DOHH2 (cell line): ENCODE data around the gene ACTMAP.

ENCODE experiments used
- H3F3A ChIP-seq: fragments of 200-600 bp; sonication (generic), shearing (Covaris generic); 2 replicates; pipeline ENCODE4 v1.6.0; 2016; ENCODE audit warnings: antibody characterized with exemption, mild to moderate bottlenecking; ENCODE audit not compliant: control insufficient read depth, insufficient read depth
- H3K27ac ChIP-seq: fragments of 200-600 bp; sonication (generic); 2 replicates; pipeline ENCODE4 v1.5.1; 2014; ENCODE audit warnings: low read depth, mild to moderate bottlenecking, low read length, moderate library complexity
- H3K27me3 ChIP-seq: fragments of 200-600 bp; sonication (generic); 2 replicates; pipeline ENCODE4 v1.6.1; 2014; ENCODE audit warnings: mild to moderate bottlenecking, low read length, mixed read lengths; ENCODE audit not compliant: control insufficient read depth
- H3K36me3 ChIP-seq: fragments of 200-600 bp; sonication (generic); 2 replicates; pipeline ENCODE4 v1.6.1; 2014; ENCODE audit warnings: mild to moderate bottlenecking, low read length, moderate library complexity, mixed read lengths; ENCODE audit not compliant: control insufficient read depth
- H3K4me1 ChIP-seq: fragments of 200-600 bp; sonication (generic); 2 replicates; pipeline ENCODE4 v1.6.1; 2014; ENCODE audit warnings: mild to moderate bottlenecking, low read length, mixed read lengths; ENCODE audit not compliant: control insufficient read depth
- H3K4me2 ChIP-seq: fragments of 200-600 bp; sonication (generic); 2 replicates; pipeline ENCODE4 v1.6.0; 2014; ENCODE audit warnings: mild to moderate bottlenecking, low read length, moderate library complexity
- H3K4me3 ChIP-seq: fragments of 200-600 bp; sonication (generic); 2 replicates; pipeline ENCODE4 v1.5.1; 2014; ENCODE audit warnings: mild to moderate bottlenecking, low read length, mixed read lengths
- H3K79me2 ChIP-seq: fragments of 200-600 bp; sonication (generic); 2 replicates; pipeline ENCODE4 v1.6.1; 2014; ENCODE audit warnings: mild to moderate bottlenecking, low read length, mixed read lengths; ENCODE audit not compliant: control insufficient read depth
- H3K9me2 ChIP-seq: fragments of 200-600 bp; sonication (generic); replicated peaks from 2 replicates; pipeline ENCODE4 v1.6.1; 2014; ENCODE audit warnings: mild to moderate bottlenecking, low read length, mixed read lengths; ENCODE audit not compliant: control insufficient read depth
- H3K9me3 ChIP-seq: fragments of 200-600 bp; sonication (generic); 2 replicates; pipeline ENCODE4 v1.6.1; 2014; ENCODE audit warnings: antibody characterized with exemption, low read length, mixed read lengths; ENCODE audit not compliant: control insufficient read depth, insufficient read depth
- H4K20me1 ChIP-seq: fragments of 200-600 bp; sonication (generic); 2 replicates; pipeline ENCODE4 v1.6.0; 2014; ENCODE audit warnings: low read depth, mild to moderate bottlenecking, antibody characterized with exemption, low read length, moderate library complexity; ENCODE audit not compliant: control insufficient read depth, insufficient read depth
- EZH2phosphoT487 ChIP-seq: fragments of 200-600 bp; sonication (generic); IDR thresholded peaks from 2 replicates; pipeline ENCODE4 v1.6.1; 2017; ENCODE audit warnings: borderline replicate concordance, mild to moderate bottlenecking, antibody characterized with exemption, low read length, moderate library complexity, mixed read lengths
- TF ChIP-seq, protein P1 (sequence below): fragments of 200-600 bp; sonication (generic); IDR thresholded peaks from one replicate; pipeline ENCODE4 v1.5.1; 2014; ENCODE audit warnings: antibody characterized with exemption, mild to moderate bottlenecking, low read depth, low read length; ENCODE audit not compliant: poor library complexity, severe bottlenecking

The ACTMAP gene

DNA sequence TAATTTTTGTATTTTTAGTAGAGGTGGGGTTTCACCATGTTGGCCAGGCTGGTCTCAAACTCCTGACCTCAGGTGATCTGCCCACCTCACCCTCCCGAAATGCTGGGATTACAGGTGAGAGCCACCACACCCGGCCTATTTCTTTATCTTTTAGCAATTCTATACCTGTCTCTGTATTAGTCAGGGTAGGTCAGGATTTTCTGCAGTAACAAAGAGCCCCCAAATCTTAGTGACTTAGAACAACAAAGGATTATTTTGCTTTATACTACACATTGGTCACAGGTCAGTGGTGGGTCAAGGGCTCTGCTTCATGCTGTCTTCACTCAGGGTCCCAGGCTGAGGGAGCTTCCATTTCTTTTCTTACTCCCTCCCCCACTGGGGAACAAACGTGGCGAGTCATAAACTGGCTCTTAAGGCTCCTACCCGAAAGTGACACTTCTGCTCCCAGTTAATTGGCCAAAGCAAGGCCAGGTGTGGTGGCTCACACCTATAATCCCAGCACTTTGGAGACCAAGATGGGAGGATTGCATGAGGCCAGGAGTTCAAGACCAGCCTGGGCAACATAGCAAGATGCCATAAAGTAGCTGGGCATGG is 26.5 kb downstream of the ACTMAP start:
- Histone ChIP-seq H4K20me1 (no peaks in the 10 kb centered on the region), H3K4me3 (no peak overlapping the region), H3F3A (no peaks in the 10 kb centered on the region; the same call in 1 of the 2 replicates), H3K27me3 (no peaks in the 10 kb centered on the region), H3K9me3 (no peaks in the 10 kb centered on the region), H3K27ac (no peak overlapping the region), H3K9me2 (no peaks in the 10 kb centered on the region), H3K36me3 (no peaks in the 10 kb centered on the region), H3K4me2 (no peak overlapping the region), H3K79me2 (peaks cover 4% of the 10 kb centered on the region), H3K4me1 (peaks cover 11% of the 10 kb centered on the region)
- TF ChIP-seq, protein P1, sequence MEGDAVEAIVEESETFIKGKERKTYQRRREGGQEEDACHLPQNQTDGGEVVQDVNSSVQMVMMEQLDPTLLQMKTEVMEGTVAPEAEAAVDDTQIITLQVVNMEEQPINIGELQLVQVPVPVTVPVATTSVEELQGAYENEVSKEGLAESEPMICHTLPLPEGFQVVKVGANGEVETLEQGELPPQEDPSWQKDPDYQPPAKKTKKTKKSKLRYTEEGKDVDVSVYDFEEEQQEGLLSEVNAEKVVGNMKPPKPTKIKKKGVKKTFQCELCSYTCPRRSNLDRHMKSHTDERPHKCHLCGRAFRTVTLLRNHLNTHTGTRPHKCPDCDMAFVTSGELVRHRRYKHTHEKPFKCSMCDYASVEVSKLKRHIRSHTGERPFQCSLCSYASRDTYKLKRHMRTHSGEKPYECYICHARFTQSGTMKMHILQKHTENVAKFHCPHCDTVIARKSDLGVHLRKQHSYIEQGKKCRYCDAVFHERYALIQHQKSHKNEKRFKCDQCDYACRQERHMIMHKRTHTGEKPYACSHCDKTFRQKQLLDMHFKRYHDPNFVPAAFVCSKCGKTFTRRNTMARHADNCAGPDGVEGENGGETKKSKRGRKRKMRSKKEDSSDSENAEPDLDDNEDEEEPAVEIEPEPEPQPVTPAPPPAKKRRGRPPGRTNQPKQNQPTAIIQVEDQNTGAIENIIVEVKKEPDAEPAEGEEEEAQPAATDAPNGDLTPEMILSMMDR: no peak
- TF ChIP-seq EZH2phosphoT487: no peak

DNA sequence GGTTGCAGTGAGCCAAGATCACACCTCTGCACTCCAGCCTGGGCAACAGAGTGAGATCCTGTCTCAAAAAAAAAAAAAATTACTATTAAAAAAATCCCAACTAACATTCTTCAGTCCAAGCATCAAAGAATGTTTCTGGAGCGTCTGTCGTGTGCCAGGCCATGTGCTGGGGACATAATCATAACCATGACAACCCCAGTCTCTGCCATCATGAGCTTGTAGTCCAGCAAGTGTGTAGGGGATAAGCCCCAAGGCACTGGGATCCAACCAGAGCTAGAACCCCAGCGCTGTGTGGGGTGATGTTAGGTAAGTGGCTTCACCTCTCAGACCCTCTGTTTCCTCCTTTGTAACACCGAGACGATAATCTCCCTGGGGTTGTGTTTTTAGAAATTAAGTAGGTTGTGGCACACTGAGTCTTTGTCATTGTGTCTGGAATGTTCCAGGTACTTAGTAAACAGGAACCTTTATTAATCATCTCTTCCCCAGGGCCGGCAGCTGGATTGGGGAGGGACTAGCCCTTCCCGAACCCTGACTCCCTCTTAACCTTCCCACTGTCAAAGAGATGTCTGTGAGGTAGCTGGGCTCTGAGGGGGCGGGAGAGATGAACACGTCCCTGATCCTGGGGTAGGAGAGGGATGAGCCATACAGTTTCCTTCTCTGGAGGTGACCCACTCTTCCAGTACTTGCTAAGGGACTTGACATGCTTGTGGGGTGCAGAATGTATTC is 28.2 kb downstream of the ACTMAP start:
- Histone ChIP-seq H3K4me2 (no peak overlapping the region), H3K27me3 (no peaks in the 10 kb centered on the region), H3K79me2 (peaks cover 21% of the 10 kb centered on the region), H3K9me3 (no peaks in the 10 kb centered on the region), H3K9me2 (no peaks in the 10 kb centered on the region), H3K4me3 (no peak overlapping the region), H3K36me3 (no peaks in the 10 kb centered on the region), H3F3A (no peaks in the 10 kb centered on the region; the same call in 1 of the 2 replicates), H4K20me1 (no peaks in the 10 kb centered on the region), H3K4me1 (peaks cover 26% of the 10 kb centered on the region), H3K27ac (no peak overlapping the region)
- TF ChIP-seq EZH2phosphoT487: no peak
- TF ChIP-seq, protein P1: no peak

DNA sequence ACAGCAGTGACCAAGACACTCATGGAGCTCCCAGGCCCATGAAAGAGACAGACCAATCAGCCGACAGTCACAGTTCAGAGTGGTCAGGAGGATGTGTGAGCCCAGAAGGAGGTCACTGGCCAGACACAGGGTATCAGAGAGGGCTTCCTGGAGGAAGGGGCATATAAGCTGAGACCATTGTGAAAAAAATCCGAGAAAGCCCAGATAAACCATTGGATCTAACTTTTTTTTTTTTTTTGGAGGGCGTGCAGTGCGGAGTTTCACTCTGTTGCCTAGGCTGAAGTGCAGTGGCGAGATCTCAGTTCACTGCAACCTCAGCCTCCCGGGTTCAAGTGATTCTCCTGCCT is 29.2 kb downstream of the ACTMAP start:
- no peaks in the 10 kb centered on the region; the same call in 1 of the 2 replicates for H3F3A ChIP-seq
- no peaks in the 10 kb centered on the region for H3K36me3 ChIP-seq
- H3K79me2 ChIP-seq: peaks cover 26% of the 10 kb centered on the region
- no peaks in the 10 kb centered on the region for H3K9me2 ChIP-seq
- H3K4me2 ChIP-seq: no peak overlapping the region
- H3K4me3 ChIP-seq: no peak overlapping the region
- peaks cover 27% of the 10 kb centered on the region for H3K4me1 ChIP-seq
- no peak for TF ChIP-seq EZH2phosphoT487
- TF ChIP-seq, protein P1: no peak
- H3K27me3 ChIP-seq: no peaks in the 10 kb centered on the region
- no peak overlapping the region for H3K27ac ChIP-seq
- no peaks in the 10 kb centered on the region for H3K9me3 ChIP-seq
- H4K20me1 ChIP-seq: no peaks in the 10 kb centered on the region
